ENCODE results near the gene ZMIZ1.

The ZMIZ1 gene

DNA sequence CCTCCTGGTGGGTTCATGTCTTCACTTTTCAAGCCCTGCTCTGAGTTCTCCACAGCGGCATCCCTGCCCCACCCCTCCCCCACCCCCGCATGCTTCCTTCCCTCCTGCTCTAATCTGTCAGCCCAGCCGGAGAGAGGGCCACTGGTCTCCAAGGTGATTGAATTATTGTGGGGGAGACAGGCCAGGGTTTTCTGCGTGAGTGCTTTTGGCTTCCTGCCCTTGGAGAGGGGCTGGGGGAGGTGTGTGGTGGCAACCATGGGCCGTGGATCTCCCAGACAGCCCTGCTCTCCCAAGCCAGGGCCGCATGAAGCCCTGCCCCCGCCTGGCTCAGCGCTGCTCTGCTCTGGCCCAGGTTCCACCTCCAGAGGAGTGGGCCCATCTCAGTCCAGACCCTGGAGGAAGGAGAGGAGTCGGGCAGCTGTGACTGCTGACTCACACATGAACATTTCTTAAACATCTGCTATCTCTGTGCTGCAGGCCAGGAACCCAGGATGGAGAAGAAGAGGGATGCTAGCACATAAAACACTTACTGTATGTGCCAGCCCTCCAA lies 109.9 kb downstream of the ZMIZ1 start:
- peak; percentile 87 for DNase-seq

DNA sequence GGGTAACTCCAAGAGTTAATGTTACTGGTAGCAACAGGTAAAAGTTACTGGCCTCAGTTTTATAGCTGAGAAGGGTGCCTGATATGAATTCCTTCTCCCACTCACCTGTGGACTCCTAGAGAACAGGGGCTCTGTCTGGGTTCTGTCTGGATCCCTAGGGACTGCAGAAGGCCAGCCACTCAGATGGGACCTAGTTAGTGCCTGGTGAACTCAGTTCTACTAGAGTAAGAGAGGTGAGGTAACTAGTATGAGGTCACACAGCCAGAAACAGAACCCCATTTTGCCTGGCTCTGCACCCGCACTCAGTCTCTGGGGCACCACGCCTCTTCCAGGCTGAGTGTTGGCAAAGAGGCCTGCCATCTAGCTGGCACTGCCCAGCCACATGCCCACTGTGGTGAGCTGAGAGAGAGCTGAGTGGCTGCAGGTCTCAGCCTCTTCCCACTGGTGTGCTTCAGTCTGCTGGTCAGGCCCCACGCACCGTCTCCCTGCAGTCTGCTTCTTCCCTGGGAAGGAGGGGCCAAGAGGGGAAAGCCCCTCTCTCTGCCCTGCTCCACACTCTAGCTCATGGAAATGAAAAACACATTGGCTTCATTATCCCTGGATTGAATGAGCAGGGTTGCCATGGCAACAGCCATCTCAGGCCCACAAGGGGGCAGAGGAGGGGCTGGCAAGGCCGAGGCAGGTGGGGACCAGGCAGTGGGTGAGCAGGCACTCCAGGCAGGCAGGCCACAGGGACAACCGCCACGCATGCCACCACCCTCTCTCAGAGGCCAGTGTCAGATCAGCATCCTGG lies 110.6 kb downstream of the ZMIZ1 start:
- peak; percentile 56 for DNase-seq

DNA sequence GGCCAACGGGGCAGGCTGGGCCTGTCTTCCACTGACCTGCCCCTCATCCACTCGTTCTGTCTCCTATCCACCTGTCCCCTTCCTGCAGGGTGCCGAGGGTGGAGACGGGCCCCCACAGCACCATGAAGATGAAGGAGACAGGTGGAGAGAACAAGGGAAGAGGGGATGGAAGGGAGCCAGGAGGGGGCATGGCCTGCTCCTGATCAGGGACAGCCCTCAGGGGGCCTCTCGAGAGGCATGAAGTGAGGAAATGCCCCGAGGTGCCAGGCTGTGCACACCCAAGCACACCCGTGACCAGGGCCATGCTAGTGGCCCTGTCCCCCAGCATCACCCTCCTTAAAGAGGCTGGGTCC lies 111.2 kb downstream of the ZMIZ1 start:
- DNase-seq: no peak

DNA sequence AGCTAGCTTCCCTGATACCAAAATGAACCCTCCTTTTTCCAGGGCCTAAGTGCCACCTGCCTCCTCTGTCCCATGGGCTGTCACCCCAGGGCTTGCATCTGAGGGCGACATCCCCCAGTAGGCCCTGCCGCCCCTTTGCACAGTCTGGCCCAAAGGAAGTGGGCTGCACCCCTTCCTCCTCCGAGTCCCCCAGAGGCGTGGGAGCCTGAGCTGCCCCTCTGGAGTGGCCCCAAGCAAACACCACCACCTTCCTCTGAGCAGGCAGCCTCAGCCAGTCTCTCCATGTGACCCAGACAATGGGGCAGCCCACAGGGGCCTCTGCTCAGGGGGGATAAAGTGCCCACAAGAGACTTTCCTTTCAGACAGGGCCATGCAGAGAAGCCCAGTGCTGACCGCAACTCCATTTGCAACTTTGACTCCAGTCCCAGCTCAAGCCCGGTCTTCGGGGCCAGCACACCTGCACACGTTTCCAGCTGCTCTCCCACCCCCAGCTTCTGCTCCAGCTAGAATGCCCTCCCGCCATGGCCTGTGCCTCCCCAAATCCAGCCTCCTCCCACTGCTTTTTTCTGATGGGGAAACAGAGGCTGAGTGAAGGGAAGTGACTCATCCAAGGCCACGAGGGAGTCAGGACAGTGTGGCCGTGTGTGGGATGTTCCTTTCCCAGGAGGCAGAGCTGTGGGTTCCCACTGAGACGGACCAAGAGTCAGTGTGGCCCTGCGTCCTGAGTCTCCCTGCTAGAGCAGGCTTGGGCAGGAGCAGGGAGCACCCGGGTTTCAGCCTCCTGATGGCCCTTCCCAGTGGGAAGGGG lies 111.9 kb downstream of the ZMIZ1 start:
- DNase-seq: peak; percentile 26

DNA sequence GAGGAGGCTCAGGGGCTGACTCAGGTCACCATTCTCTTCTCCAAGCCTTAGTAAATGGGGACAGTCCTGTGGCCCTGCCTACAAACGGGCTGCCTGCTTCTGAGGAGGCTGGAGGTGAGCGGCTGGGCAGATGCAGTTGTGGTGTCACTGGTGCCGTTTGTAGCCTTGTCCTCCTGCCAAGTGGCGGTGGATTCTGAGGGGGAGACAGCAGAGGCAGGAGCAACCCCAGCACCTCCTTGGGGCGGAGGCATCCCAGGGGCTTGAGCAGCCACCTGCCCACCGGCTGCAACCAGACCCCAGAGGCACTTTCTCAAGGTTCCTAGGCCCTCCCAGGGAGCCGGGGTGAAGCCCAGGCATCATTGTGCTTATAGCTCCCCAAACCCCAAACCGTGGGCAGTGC lies 112.5 kb downstream of the ZMIZ1 start:
- DNase-seq: peak; percentile 42

DNA sequence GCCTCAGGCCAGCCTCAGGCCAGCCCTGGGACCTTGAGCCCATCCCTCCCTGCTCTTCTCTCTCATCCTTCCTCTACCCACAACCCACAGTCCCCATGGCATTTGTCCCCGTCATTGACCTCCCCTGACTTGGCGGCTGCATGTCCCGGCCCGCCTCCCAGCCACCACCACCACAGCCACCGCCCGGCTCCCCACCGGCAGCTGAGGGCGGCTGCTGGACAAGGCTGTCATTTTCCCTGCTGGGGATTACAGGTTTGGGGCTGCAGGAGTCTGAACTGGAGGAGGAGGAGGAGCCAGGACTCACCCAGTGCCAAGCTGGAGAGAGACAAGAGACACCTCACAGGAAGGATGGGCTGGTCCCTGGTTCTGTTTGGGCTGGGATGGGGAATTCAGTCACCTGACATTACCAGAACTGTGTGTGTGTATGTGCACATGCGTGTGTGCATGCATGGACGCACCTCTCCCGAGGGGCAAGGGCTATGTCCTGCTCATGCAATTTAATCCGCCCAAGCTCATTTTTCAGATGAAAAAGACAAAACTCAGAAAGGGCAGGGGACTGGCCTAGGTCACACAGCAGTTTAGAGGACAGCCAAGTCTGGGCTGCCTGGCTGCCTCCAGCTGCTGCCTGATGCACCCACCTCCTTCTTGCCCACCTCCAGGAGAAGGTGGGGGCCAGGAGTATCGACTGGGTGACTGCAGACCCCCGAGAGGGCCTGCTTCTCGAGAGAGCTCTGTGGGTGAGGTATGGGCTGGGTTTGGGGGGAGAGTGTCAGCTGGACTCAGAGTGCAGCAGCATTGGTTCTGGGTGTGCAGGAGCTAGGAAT lies 113.1 kb downstream of the ZMIZ1 start:
- DNase-seq: peak; percentile 81

DNA sequence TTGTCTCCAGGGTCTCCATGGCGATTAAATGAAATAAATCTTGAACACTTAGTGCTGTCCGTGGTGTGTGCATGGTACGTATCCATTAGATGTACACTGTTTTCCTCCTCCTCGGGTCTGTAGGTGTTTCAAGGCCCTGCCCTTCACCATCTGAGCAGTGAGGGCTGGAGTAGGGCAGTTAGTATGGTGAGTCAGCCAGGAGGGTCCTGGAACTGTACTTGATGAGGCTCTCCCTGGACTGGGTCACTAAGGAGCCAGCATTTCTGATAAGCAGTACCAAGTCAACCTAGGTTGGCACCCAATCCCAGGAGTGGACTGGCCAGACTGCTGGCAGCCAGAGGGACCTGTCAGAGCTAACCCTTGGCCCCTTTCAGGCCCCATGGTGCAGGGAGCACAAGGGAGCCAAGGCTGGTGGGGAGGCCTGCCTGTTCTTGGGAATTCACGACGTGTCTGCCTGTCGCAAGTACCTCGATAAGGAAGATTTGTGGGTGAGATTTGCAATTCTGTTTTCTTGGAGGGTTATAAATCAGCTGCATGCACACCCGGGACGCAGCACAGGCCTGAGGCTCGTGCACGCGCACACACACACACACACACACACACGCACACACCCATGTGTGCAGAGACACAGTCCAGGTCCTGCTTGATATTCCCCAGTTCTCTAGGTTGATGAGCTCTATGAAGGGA lies 114.2 kb downstream of the ZMIZ1 start:
- DNase-seq: no peak

DNA sequence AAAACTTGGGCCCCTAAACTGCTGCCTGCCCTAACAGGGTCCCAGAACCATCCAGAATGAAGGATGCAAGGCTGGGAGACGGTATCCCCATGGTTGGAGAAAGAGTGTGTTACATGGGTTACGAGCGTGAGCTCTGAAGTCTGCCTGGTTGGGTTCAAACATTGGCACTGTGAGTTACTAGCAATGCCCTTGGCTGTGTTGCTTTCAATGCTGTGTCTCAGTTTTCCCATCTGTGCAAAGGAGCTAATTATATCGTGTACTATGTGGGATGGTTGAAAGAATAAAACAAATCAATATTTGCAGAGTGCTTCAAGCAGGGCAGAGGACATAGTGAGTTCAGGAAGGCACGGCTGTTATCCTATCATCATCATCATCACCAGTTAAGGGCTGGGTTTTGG lies 114.7 kb downstream of the ZMIZ1 start:
- no peak for DNase-seq

DNA sequence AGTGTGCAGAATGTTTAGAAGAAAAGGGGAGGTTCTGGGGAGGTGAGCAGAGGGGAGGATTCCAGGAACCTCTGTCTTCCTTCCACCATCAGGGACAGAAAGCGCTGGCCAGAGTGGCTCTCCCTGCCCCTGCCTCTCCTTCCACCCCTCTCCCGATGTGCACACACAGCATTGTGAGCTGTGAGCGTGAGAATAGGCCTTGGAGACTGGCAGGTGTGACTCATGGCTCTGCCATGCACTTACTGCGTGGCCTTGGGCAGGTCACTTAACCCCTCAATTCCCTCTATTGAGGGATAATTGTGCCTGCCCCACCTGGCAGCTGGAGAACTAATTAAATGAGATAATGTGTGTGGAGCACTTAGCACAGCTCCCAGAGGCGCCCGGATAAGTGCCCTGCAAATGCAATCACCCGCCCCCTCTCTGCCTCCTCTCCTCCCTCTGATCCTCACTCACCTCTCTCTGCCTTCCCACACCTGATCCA lies 115.4 kb downstream of the ZMIZ1 start:
- no peak for DNase-seq

DNA sequence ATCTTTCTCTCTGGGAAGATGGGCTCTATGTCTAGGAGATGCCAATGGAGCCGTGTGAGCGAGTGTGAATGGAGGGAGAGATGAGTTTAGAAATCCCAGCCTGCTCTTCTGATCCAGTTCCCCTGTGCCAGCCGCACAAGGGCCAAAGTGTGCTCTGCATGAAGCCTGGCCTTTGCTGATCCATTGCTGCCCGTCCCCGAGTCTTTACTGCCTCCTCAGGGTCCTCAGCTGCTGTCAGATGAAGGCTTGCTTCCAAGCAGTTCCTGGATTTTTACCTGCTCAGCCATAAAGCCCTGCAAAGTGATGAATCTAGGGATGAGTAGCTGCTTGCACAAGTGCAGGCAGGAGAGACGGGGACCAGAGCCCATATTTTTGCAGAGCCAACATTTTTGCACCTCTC lies 115.9 kb downstream of the ZMIZ1 start:
- DNase-seq: no peak

DNA sequence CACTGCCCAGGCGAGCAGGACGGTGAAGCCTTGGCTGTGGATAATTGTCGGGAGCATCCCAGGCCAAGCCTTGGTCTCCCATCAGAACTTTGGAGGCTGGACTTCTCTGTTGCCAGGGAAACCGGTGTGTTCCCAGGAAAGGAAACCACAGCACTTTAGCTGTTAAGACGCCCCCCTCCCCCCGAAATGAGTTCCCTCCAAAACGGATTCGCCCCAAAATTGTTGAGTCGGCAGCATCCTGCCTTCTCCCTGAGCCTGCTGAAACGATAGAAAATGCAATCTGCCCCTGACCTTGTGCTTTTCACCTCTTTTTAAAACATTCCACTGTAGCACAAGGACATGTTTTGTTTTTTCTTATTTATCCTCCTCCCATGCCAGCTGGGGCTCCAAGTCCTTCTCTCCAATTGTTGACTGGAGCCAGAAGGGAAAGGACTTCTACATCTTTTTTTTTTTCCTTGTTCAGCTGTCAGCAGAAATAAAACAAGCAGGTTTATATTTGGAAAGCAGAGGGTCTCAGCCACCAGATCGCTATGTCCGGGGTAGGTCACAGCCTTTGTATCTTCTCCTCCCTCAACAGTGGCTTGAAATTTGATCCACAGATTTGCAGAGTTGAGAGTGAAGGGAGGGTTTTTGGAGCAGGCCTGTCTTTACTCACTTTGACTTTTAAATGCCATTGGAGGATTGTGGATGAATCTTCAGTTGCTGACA lies 116.5 kb downstream of the ZMIZ1 start:
- DNase-seq: peak; percentile 74

DNA sequence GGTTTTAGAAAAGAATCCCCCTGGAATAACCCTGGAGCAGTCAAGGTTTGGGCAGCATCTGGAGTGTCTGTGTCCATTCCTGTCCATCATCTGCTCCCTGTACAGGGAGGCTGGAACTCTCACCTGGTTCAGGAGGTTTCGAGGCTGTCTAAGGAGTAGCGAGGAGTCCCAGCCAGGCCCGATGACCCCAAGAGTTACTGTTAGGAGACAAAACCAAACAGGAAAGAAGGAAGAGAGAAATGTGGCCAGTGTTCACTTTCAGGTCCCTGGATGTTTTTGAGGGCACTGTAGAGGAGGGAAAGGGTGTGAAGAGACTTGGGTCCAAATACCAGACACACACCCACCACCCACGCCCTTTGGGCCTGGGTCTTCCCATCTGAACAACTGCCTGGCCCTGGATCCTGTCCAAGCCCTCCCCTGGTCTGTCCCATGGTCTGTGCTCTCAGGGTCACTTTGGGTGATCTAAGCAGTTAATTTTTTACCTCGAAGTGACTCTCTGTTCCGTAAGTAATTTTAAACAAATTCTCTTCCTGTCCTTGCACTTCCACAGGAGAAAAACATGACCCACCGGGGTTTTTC lies 117.1 kb downstream of the ZMIZ1 start:
- no peak for DNase-seq

DNA sequence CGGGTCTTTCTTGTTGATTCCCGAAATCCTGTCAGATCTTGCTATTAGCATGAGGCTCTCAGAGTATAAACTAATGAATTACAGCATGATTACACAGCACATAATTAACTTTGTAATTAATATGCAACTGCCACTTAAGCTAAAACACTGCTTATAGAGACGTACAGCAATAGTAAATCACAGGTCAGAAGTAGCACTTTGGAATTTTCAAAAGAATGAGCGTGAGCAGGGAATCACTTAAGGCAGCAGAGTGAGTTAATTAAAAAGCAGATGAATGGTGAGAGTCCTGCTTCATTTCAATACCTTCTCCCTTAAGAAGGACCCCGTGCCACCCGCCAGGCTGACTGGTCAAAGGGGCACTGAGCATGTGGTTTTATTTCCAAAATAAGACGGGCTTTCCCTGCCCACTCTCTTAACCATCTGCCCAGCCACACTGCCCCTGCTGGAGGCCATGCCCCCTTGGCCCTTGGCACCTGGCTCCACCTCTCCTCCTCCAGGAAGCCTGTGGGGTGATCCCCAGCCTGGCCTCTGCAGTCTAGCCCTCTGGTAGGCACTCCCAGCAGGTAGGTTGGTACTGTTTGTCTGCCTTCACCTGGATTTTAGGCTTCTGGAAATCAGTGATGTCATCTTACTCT lies 117.8 kb downstream of the ZMIZ1 start:
- DNase-seq: no peak

DNA sequence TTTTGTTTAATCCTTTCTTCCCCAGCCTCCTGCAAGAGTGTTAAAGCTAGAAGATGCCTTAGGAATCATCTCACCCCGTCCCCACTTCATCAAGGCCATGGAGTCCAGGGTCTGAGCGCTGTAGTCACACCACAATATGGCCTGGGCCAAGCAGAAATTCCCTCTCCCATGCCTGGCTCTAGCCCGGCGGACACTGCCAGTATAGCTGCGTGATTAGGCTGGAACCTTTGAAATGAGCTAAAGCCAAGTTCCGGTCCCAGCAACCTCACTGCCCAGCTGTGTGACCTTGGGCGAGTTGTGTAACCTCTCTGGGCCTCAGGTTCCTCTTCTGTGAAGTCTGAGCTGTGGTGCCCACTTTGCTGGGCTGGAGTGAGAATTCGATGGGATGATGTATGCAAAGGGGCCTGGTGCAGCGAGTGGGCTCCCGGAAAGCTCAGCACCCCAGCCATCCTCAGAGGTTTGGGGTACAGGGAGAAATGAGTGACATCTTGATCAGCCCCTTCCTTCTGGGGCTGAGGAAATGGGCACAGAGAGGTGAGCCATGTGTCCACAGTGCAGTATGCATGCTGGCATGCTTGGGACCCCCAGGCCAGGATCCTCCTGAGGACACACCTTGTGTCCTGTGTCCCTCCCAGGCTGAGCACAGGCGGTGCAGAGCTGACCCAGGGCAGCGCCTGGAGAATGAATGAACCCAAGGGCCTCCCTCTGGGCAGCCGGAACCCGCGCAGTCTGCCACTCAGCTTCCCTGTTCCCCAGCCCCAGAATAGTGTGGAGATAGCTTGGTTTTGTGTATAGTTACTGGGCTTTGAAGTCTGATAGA lies 118.6 kb downstream of the ZMIZ1 start:
- DNase-seq: no peak

DNA sequence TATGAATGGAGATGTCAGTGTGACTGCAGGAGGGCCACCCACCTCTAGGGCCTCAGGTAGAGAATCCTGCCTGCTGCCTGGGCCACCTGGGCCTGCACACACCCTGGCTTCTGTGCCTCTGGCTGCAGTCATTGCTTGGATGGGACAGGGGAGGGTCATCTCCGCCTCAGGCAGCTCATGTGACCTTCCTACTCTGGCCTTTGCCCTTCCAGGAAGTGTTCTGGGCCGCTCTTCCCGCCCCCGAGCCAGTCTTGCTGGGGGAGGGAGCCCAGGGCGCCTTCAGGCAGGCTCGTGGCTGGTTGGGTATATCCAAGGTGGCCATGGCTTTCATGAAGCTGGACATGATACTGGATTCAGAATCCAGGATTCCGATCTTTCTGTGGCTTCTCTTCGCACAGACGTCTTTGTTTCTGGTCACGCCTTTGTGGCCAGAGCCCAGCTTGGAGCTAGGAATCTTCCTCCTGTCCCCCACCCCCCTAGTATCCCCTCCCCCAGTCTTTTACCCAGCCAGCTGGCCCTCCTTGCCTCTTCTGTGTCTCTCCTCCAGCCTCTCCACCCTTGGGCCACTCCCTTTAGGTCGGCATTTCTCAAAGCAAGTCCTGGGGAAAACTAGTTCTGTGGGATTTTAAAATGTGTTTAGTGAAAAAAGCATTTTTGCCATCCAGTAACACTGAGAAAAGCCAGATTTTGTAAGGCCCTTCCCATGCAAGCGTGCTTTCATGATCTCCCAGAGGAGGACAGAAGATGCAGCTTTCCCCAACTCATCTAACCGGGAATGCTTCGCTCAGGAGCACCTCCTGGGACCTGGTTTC lies 119.6 kb downstream of the ZMIZ1 start:
- DNase-seq: no peak

DNA sequence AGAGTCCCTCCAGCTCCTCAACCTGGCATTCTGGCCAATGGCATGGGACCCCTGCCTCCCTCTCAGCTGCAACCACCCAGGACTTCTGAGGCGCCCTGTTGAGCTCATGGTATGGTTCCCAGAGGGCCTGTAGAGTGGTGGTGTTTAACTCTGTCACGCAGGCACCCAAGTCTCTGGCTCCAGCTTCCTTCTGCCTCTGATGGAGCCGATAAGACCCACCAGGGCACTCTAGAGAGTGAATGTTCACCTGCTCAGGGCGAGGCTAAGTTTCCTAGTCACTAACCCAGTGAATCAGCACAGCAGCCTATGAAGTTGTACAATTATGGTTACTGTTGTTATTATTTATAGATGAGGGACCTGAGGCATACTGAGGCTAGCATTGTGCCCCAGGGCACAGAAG lies 120.4 kb downstream of the ZMIZ1 start:
- no peak for DNase-seq

DNA sequence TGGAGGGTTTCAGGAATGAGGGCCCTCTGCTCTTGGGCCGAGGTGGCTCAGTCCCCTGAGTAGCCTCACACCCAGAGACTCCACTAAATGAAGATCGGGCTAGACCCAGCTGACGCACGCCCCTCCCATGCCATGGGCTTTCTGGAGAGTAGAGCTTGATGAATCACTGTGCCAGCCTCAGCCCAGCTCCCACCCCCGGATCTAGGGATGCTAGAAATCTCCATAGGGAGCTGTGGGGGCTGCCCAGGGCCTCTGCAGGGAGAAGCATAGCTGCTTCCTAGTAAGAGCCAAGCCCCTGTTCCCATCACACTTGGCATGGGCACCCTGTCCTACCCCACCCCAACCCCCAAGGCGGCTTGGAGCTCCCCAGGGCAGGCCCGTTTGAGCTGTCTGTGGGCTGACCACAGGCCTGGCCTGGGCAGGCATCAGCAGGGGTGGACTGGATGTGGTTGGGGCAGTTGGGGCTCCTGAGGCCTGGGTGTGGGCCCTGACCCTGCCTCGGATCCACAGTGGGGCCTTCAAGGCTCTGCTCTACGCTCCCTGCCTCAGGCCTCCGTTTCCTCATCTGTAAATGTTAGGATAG lies 121.2 kb downstream of the ZMIZ1 start:
- no peak for DNase-seq

DNA sequence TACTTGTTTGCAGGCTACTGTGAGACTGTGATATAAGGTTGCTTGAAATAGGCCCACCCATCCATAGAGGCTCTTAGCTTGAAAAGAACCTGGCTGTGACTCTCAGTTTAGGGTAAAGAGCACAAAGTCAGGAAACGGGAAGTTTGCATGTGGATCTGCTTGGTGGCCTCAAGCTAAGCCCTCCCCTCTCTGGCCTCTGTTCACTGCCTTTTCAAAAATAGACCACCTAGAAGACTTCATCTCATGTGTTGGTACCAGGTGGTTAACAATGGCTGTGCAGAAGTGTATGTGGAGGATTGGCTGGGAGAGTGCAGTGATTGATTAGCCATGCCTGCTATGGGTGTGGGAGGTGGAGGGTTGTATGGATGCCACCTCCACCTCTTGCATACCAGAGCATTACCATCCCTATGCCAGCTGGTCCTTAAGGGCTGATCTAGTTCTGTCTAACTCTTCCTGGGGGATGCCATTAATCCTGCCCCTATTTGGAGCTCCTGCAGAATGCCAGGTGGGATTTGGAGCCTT lies 122.0 kb downstream of the ZMIZ1 start:
- no peak for DNase-seq
